HG03139 (cell line): ENCODE results near the gene GPR83.
"Not testable (repeated sequence)": the region's sequence is repeated elsewhere in the genome, so short reads cannot be mapped to it uniquely, and the experiment has no call there.

Source experiments
- ATAC-seq: cut with Tn5 transposase; IDR thresholded peaks from one replicate; pipeline ENCODE4 v1.9.1; 2021; ENCODE audit not compliant: unreplicated experiment

GPR83 gene

GRCh38 chr11:94400839-94401772, at the start of gene GPR83:
Gene GPR83, minus strand, starts transcription at chr11:94401419. Its CDS starts 172 bp downstream, at chr11:94401247.
- ATAC-seq, result no peak

GRCh38 chr11:94450048-94450447, 48.8 kb upstream of the GPR83 start:
- no peak for ATAC-seq

- no peak for ATAC-seq
Measured at GRCh38 chr11:94449437-94449836, 48.2 kb upstream of the GPR83 start.

- no peak for ATAC-seq
Measured at GRCh38 chr11:94449029-94449428, 47.8 kb upstream of the GPR83 start.

GRCh38 chr11:94447149-94447548, 45.9 kb upstream of the GPR83 start:
- no peak for ATAC-seq

GRCh38 chr11:94445641-94446040, 44.4 kb upstream of the GPR83 start:
- ATAC-seq, result no peak

- no peak for ATAC-seq
Measured at GRCh38 chr11:94433049-94433448, 31.8 kb upstream of the GPR83 start.

GRCh38 chr11:94424662-94425061, 23.4 kb upstream of the GPR83 start:
- no peak for ATAC-seq

GRCh38 chr11:94424011-94424410, 22.8 kb upstream of the GPR83 start:
- no peak for ATAC-seq

- ATAC-seq, result no peak
Measured at GRCh38 chr11:94423507-94423906, 22.3 kb upstream of the GPR83 start.

GRCh38 chr11:94418123-94418765, 17.0 kb upstream of the GPR83 start:
- no peak for ATAC-seq

- no peak for ATAC-seq
Measured at GRCh38 chr11:94417386-94417987, 16.3 kb upstream of the GPR83 start.

GRCh38 chr11:94405062-94405833, 4.0 kb upstream of the GPR83 start:
- ATAC-seq, result no peak

GRCh38 chr11:94402355-94402754, 1.1 kb upstream of the GPR83 start:
- ATAC-seq, result no peak

GRCh38 chr11:94401773-94402265, 600 bp upstream of the GPR83 start:
- ATAC-seq, result no peak

- ATAC-seq, result no peak
Measured at GRCh38 chr11:94400457-94400838, 771 bp downstream of the GPR83 start.

GRCh38 chr11:94400050-94400449, 1.2 kb downstream of the GPR83 start:
- no peak for ATAC-seq

- ATAC-seq, result no peak
Measured at GRCh38 chr11:94398101-94398500, 3.1 kb downstream of the GPR83 start.

GRCh38 chr11:94396282-94396681, 4.9 kb downstream of the GPR83 start:
- no peak for ATAC-seq

GRCh38 chr11:94391937-94392336, 9.3 kb downstream of the GPR83 start:
- ATAC-seq, result not testable (repeated sequence)

- ATAC-seq, result no peak
Measured at GRCh38 chr11:94379613-94380012, 21.6 kb downstream of the GPR83 start.
